Stomach smooth muscle (tissue), 2 donors: ENCODE measurements around the gene CSHL1.
"Not testable (repeated sequence)": the region's sequence is repeated elsewhere in the genome, so short reads cannot be mapped to it uniquely, and the experiment has no call there.

Experiments
- H3K27ac ChIP-seq: one replicate; pipeline ENCODE4 v1.7.0; 2013; ENCODE audit warnings: mild to moderate bottlenecking, low read length, inconsistent platforms
- H3K27me3 ChIP-seq, 2 donors: one replicate each; pipeline ENCODE4 v1.7.0; 2013; ENCODE audit warnings: low read length in 2 of 2; ENCODE audit not compliant: insufficient read depth in 2 of 2, control insufficient read depth in 1 of 2
- H3K36me3 ChIP-seq, 2 donors: one replicate each; pipeline ENCODE4 v1.7.0; 2013; ENCODE audit warnings: low read length in 2 of 2; ENCODE audit not compliant: control insufficient read depth in 2 of 2, insufficient read depth in 2 of 2
- H3K4me1 ChIP-seq: one replicate; pipeline ENCODE4 v1.7.0; 2013; ENCODE audit warnings: low read length; ENCODE audit not compliant: control insufficient read depth, insufficient read depth
- H3K4me3 ChIP-seq, 2 donors: one replicate each; pipeline ENCODE4 v1.7.0; 2013; ENCODE audit warnings: low read length in 2 of 2
- H3K9ac ChIP-seq, 2 donors: one replicate each; pipeline ENCODE4 v1.7.0; 2013; ENCODE audit warnings: low read length in 2 of 2, mild to moderate bottlenecking in 1 of 2
- H3K9me3 ChIP-seq, 2 donors: one replicate each; pipeline ENCODE4 v1.7.0; 2013; ENCODE audit warnings: low read length in 2 of 2; ENCODE audit not compliant: control insufficient read depth in 2 of 2
- donor health status: healthy.
- donor health status: Pancreatic carcinoma.

CSHL1 gene

GRCh38 chr17:63928172-63928666 lies 17.2 kb upstream of the CSHL1 start:
- Histone ChIP-seq H3K4me1 (peaks cover 3% of the 10 kb centered on the region), H3K4me3 (no peak overlapping the region), H3K36me3 (no peaks in the 10 kb centered on the region), H3K27ac (no peak overlapping the region), H3K9me3 (no peaks in the 10 kb centered on the region), H3K27me3 (no peaks in the 10 kb centered on the region), H3K9ac (no peak overlapping the region)

GRCh38 chr17:63927464-63928171 lies 16.6 kb upstream of the CSHL1 start:
- no peak overlapping the region for H3K27ac ChIP-seq
- H3K27me3 ChIP-seq, result no peaks in the 10 kb centered on the region
- H3K9ac ChIP-seq, result no peak overlapping the region

GRCh38 chr17:63926164-63926563 lies 15.1 kb upstream of the CSHL1 start:
- H3K9ac ChIP-seq, result no peak overlapping the region
- H3K27ac ChIP-seq, result no peak overlapping the region
- no peaks in the 10 kb centered on the region for H3K36me3 ChIP-seq
- no peaks in the 10 kb centered on the region for H3K9me3 ChIP-seq
- no peak overlapping the region for H3K4me3 ChIP-seq
- no peaks in the 10 kb centered on the region for H3K27me3 ChIP-seq
- no peaks in the 10 kb centered on the region for H3K4me1 ChIP-seq

More at GRCh38 chr17:63927464-63928171, 16.6 kb upstream of the CSHL1 start:
- Histone ChIP-seq H3K9me3 (no peaks in the 10 kb centered on the region), H3K36me3 (no peaks in the 10 kb centered on the region), H3K4me3 (no peak overlapping the region), H3K4me1 (peaks cover 3% of the 10 kb centered on the region)

GRCh38 chr17:63925615-63926014 lies 14.6 kb upstream of the CSHL1 start:
- Histone ChIP-seq H3K4me1 (no peaks in the 10 kb centered on the region), H3K9ac (no peak overlapping the region), H3K36me3 (no peaks in the 10 kb centered on the region), H3K27ac (no peak overlapping the region), H3K4me3 (no peak overlapping the region), H3K27me3 (no peaks in the 10 kb centered on the region), H3K9me3 (no peaks in the 10 kb centered on the region)

GRCh38 chr17:63922402-63922801 lies 11.3 kb upstream of the CSHL1 start:
- not testable (repeated sequence) for H3K4me3 ChIP-seq, H3K27me3 ChIP-seq, H3K4me1 ChIP-seq, H3K9ac ChIP-seq, H3K9me3 ChIP-seq, H3K36me3 ChIP-seq, H3K27ac ChIP-seq

GRCh38 chr17:63920779-63921178 lies 9.7 kb upstream of the CSHL1 start:
- H3K27me3 ChIP-seq, H3K27ac ChIP-seq, H3K36me3 ChIP-seq, H3K9me3 ChIP-seq, H3K4me3 ChIP-seq, H3K9ac ChIP-seq, H3K4me1 ChIP-seq: not testable (repeated sequence)

- not testable (repeated sequence) for H3K27me3 ChIP-seq, H3K4me3 ChIP-seq, H3K9ac ChIP-seq, H3K4me1 ChIP-seq, H3K27ac ChIP-seq, H3K9me3 ChIP-seq, H3K36me3 ChIP-seq
These were observed 9.0 kb upstream of the CSHL1 start for GRCh38 chr17:63920050-63920449.

- H3K9ac ChIP-seq, result no peak overlapping the region
- no peaks in the 10 kb centered on the region for H3K9me3 ChIP-seq
- H3K27me3 ChIP-seq, result peaks cover 2 to 3% of the 10 kb centered on the region in 2 donors
- H3K27ac ChIP-seq, result no peak overlapping the region
- no peak overlapping the region for H3K4me3 ChIP-seq
- no peaks in the 10 kb centered on the region for H3K4me1 ChIP-seq
- no peaks in the 10 kb centered on the region for H3K36me3 ChIP-seq
These were observed 8.3 kb upstream of the CSHL1 start for GRCh38 chr17:63919311-63919723.

- H3K27me3 ChIP-seq, H3K27ac ChIP-seq, H3K4me1 ChIP-seq, H3K4me3 ChIP-seq, H3K9me3 ChIP-seq, H3K36me3 ChIP-seq, H3K9ac ChIP-seq: not testable (repeated sequence)
These were observed 7.8 kb upstream of the CSHL1 start, which contains the start of gene GH1 for GRCh38 chr17:63918789-63919305. Gene GH1, minus strand, starts transcription at chr17:63918839. Its CDS starts 63 bp downstream, at chr17:63918776.

- Histone ChIP-seq H3K27ac (no peak overlapping the region), H3K9me3 (no peaks in the 10 kb centered on the region), H3K27me3 (peaks cover 2 to 3% of the 10 kb centered on the region in 2 donors), H3K9ac (no peak overlapping the region), H3K4me1 (no peaks in the 10 kb centered on the region), H3K36me3 (no peaks in the 10 kb centered on the region), H3K4me3 (no peak overlapping the region)
These were observed 7.2 kb upstream of the CSHL1 start for GRCh38 chr17:63918305-63918704.

- Histone ChIP-seq H3K4me1 (no peaks in the 10 kb centered on the region), H3K27me3 (peaks cover 2 to 3% of the 10 kb centered on the region in 2 donors), H3K36me3 (no peaks in the 10 kb centered on the region), H3K4me3 (no peak overlapping the region), H3K9me3 (no peaks in the 10 kb centered on the region), H3K9ac (no peak overlapping the region), H3K27ac (no peak overlapping the region)
These were observed 6.6 kb upstream of the CSHL1 start for GRCh38 chr17:63917646-63918045.
